HCT116 (cell line): ENCODE results near the gene GMDS.

Experiments
- CBX3 ChIP-seq: IDR thresholded peaks from 2 replicates; pipeline ENCODE4 v1.6.1; 2012; ENCODE audit warnings: low read depth
- EZH2 ChIP-seq: fragments of 200-600 bp; sonication (generic); IDR thresholded peaks from 2 replicates; pipeline ENCODE4 v1.6.1; 2017; ENCODE audit warnings: antibody characterized with exemption, mixed run types
- EZH2phosphoT487 ChIP-seq: fragments of 200-600 bp; IDR thresholded peaks from 2 replicates; pipeline ENCODE4 v1.6.1; 2018; ENCODE audit warnings: antibody characterized with exemption, borderline replicate concordance
- JUND ChIP-seq: IDR thresholded peaks from 2 replicates; pipeline ENCODE4 v1.6.1; 2012
- POLR2A ChIP-seq: IDR thresholded peaks from 2 replicates; pipeline ENCODE4 v1.7.0; 2011; ENCODE audit warnings: borderline replicate concordance; ENCODE audit not compliant: insufficient read depth, insufficient read length; ENCODE audit errors: extremely low read depth
- POLR2AphosphoS5 ChIP-seq: IDR thresholded peaks from 2 replicates; pipeline ENCODE4 v1.6.1; 2011; ENCODE audit warnings: mild to moderate bottlenecking, low read depth, low read length, moderate library complexity
- RAD21 ChIP-seq: IDR thresholded peaks from 2 replicates; pipeline ENCODE4 v1.6.1; 2012; ENCODE audit warnings: low read depth, mild to moderate bottlenecking
- ZFX ChIP-seq: fragments of 450-650 bp; IDR thresholded peaks from 2 replicates; pipeline ENCODE4 v1.6.1; 2017
- TF ChIP-seq, protein P1 (sequence below), 3 experiments: fragments of 200-600 bp in 1 of 3; sonication (generic) in 1 of 3; IDR thresholded peaks in 2 of 3; conservative IDR thresholded peaks in 1 of 3; 2 replicates each; pipeline ENCODE4 v1.5.1; 2012 to 2017; ENCODE audit warnings: low read depth in 2 of 3, low read length in 2 of 3, antibody characterized with exemption in 1 of 3, borderline replicate concordance in 1 of 3, control low read depth in 1 of 3, mild to moderate bottlenecking in 1 of 3, mixed read lengths in 1 of 3, mixed run types in 1 of 3, moderate library complexity in 1 of 3; ENCODE audit not compliant: insufficient read depth in 1 of 3

DNA sequence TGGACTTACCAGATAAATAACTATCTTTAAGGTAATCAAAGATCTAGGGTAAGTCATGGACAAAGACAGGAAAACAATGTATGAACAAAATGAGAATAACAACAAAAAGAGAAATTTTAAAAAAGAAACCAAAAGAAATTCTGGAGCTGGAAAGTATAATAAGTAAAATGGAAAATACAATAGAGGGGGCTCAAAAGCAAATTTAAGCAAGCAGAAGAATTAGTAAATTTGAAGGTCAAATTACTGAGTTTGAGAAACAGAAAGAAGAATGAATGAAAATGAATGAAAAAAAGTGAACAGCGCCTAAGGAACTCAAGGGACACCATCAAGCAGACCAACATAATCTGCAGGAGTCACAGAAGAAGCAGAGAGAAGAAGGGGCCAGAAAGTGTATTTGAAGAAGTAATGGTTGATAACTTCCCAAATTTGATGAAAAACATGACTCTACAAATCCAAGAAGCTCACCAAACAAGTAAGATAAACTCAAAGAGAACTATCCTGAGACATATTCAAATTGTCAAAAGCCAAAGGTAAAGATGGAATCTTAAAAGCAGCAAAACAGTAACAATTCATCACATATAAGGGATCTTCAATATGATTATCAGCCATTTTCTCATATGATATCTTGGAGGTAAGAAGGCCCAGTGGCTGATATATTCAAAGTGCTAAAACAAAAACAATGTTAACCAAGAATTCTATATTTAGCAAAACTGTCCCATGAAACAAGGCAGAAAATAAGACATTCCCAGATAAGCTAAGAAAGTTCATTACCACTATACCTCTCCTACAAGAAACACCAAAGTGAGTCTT lies 417.2 kb downstream of the GMDS start:
- TF ChIP-seq POLR2AphosphoS5, result no peak
- TF ChIP-seq JUND, result no peak
- TF ChIP-seq, protein P1, sequence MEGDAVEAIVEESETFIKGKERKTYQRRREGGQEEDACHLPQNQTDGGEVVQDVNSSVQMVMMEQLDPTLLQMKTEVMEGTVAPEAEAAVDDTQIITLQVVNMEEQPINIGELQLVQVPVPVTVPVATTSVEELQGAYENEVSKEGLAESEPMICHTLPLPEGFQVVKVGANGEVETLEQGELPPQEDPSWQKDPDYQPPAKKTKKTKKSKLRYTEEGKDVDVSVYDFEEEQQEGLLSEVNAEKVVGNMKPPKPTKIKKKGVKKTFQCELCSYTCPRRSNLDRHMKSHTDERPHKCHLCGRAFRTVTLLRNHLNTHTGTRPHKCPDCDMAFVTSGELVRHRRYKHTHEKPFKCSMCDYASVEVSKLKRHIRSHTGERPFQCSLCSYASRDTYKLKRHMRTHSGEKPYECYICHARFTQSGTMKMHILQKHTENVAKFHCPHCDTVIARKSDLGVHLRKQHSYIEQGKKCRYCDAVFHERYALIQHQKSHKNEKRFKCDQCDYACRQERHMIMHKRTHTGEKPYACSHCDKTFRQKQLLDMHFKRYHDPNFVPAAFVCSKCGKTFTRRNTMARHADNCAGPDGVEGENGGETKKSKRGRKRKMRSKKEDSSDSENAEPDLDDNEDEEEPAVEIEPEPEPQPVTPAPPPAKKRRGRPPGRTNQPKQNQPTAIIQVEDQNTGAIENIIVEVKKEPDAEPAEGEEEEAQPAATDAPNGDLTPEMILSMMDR (IDR thresholded peaks at IDR 0.05 in 2 of 3, conservative IDR thresholded peaks at IDR 0.05 in 1 of 3; ENCODE audit: borderline replicate concordance in 1 of 3, insufficient read depth in 1 of 3, low read depth in 2 of 3, low read length in 2 of 3), result no peak
- TF ChIP-seq EZH2, result no peak
- no peak for TF ChIP-seq EZH2phosphoT487
- TF ChIP-seq CBX3, result no peak
- TF ChIP-seq ZFX, result no peak
- no peak for TF ChIP-seq RAD21
- TF ChIP-seq POLR2A, result no peak
